HCT116 (cell line): ENCODE results near the gene RWDD2A. TPM values are rescaled to one million over a fixed set of nuclear protein-coding genes. Genes with fewer than 3 reads are reported as not detected.

Experiments
- ATAC-seq: fragments of 200-7000 bp; cut with Tn5 transposase; 2 replicates; pipeline ENCODE4 v1.9.1; 2020; ENCODE audit warnings: mild to moderate bottlenecking, moderate library complexity
- BruUV-seq: library from RNA; stranded (reverse); fragments of 400-500 nt; replicated peaks from 2 replicates; lab custom pipeline; 2021; lab: Mats Ljungman, UMichigan
- CTCF ChIA-PET: fragments of 300-600 bp; sonication (Branson Sonifier 250); formaldehyde crosslinking; loops from one replicate; lab custom pipeline; 2021; ENCODE audit warnings: antibody characterized with exemption; lab: Charles Lee
- POLR2A ChIA-PET: fragments of 300-600, 350-600 bp; sonication (Branson Sonifier 250); formaldehyde crosslinking; loops from one replicate; lab custom pipeline; 2021; ENCODE audit warnings: antibody characterized with exemption; lab: Charles Lee
- RAD21 ChIA-PET, 2 experiments: fragments of 300-600 bp; sonication (Branson Sonifier 250); formaldehyde crosslinking; loops; one replicate each; lab custom pipeline; 2023; ENCODE audit warnings: low total read pairs in 2 of 2; ENCODE audit not compliant: uncharacterized antibody in 2 of 2, unreplicated experiment in 2 of 2, low non-redundant PET in 1 of 2; lab: Charles Lee
- DNase-seq: peaks from one replicate; pipeline ENCODE4 v3.0.0-alpha.2; 2010; ENCODE audit warnings: low read depth, low spot score
- H2AFZ ChIP-seq: fragments of 200-600 bp; shearing (Covaris generic), sonication (generic); 2 replicates; pipeline ENCODE4 v1.6.1; 2017; ENCODE audit warnings: low read depth, mixed run types, mixed read lengths, antibody characterized with exemption, low read length; ENCODE audit not compliant: poor library complexity, severe bottlenecking
- H3K27ac ChIP-seq: 2 replicates; pipeline ENCODE4 v1.5.1; 2012; ENCODE audit warnings: low read depth, low read length
- H3K27me3 ChIP-seq: fragments of 200-600 bp; sonication (generic); 2 replicates; pipeline ENCODE4 v1.6.1; 2016; ENCODE audit warnings: mixed run types, low read length, mixed read lengths; ENCODE audit not compliant: insufficient read depth
- H3K36me3 ChIP-seq, 2 experiments: fragments of 200-500 bp in 1 of 2; fragments of 200-600 bp in 1 of 2; sonication (Bioruptor generic) in 1 of 2; sonication (generic) in 1 of 2; 2 replicates each; pipeline versions ENCODE4 v1.5.1 to v1.6.1; 2014 to 2016; ENCODE audit warnings: low read length in 2 of 2, inconsistent platforms in 1 of 2, mixed read lengths in 1 of 2, mixed run types in 1 of 2; ENCODE audit not compliant: insufficient read depth in 2 of 2, control insufficient read depth in 1 of 2
- H3K4me1 ChIP-seq, 2 experiments: fragments of 200-600 bp in 1 of 2; sonication (generic) in 1 of 2; 2 replicates each; pipeline versions ENCODE4 v1.5.1 to v1.6.1; 2012 to 2017; ENCODE audit warnings: low read length in 2 of 2, inconsistent platforms in 1 of 2, mild to moderate bottlenecking in 1 of 2, mixed read lengths in 1 of 2, mixed run types in 1 of 2, moderate library complexity in 1 of 2; ENCODE audit not compliant: insufficient read depth in 2 of 2, control insufficient read depth in 1 of 2
- H3K4me2 ChIP-seq: fragments of 200-600 bp; sonication (generic); 2 replicates; pipeline ENCODE4 v1.6.1; 2017; ENCODE audit warnings: mixed run types, low read length, mixed read lengths
- H3K4me3 ChIP-seq, 2 experiments: fragments of 200-600 bp in 1 of 2; sonication (generic) in 1 of 2; replicated peaks in 1 of 2; 2 replicates each; pipeline ENCODE4 v1.5.1; 2011 to 2016; ENCODE audit warnings: low read length in 2 of 2, control low read depth in 1 of 2, low read depth in 1 of 2, mild to moderate bottlenecking in 1 of 2, mixed read lengths in 1 of 2, mixed run types in 1 of 2
- H3K79me2 ChIP-seq: fragments of 200-600 bp; sonication (generic); 2 replicates; pipeline ENCODE4 v1.6.1; 2017; ENCODE audit warnings: mild to moderate bottlenecking, mixed run types, low read length, moderate library complexity, mixed read lengths; ENCODE audit not compliant: insufficient read depth
- H3K9ac ChIP-seq: fragments of 200-600 bp; sonication (generic); 2 replicates; pipeline ENCODE4 v1.6.1; 2016; ENCODE audit warnings: low read length, mixed read lengths
- H3K9me2 ChIP-seq: fragments of 200-600 bp; sonication (generic), shearing (Covaris generic); 2 replicates; pipeline ENCODE4 v1.6.1; 2017; ENCODE audit warnings: mixed run types, mild to moderate bottlenecking, moderate library complexity; ENCODE audit not compliant: insufficient read depth
- H3K9me3 ChIP-seq, 2 experiments: fragments of 200-500 bp in 1 of 2; fragments of 200-600 bp in 1 of 2; sonication (Bioruptor generic) in 1 of 2; sonication (generic) in 1 of 2; 2 replicates each; pipeline ENCODE4 v1.6.1; 2014 to 2017; ENCODE audit warnings: low read length in 2 of 2, mixed read lengths in 2 of 2, inconsistent platforms in 1 of 2, low read depth in 1 of 2, mild to moderate bottlenecking in 1 of 2, mixed run types in 1 of 2, moderate library complexity in 1 of 2; ENCODE audit not compliant: control insufficient read depth in 1 of 2, insufficient read depth in 1 of 2
- H4K20me1 ChIP-seq: fragments of 200-600 bp; sonication (generic), shearing (Covaris generic); 2 replicates; pipeline ENCODE4 v1.6.1; 2017; ENCODE audit warnings: mixed run types, mild to moderate bottlenecking, moderate library complexity; ENCODE audit not compliant: insufficient read depth
- CBX3 ChIP-seq: IDR thresholded peaks from 2 replicates; pipeline ENCODE4 v1.6.1; 2012; ENCODE audit warnings: low read depth
- EGR1 ChIP-seq: IDR thresholded peaks from 2 replicates; pipeline ENCODE4 v1.6.1; 2012; ENCODE audit warnings: low read depth
- ELF1 ChIP-seq: IDR thresholded peaks from 2 replicates; pipeline ENCODE4 v1.6.1; 2012; ENCODE audit warnings: low read depth, borderline replicate concordance
- EZH2 ChIP-seq: fragments of 200-600 bp; sonication (generic); IDR thresholded peaks from 2 replicates; pipeline ENCODE4 v1.6.1; 2017; ENCODE audit warnings: antibody characterized with exemption, mixed run types
- EZH2phosphoT487 ChIP-seq: fragments of 200-600 bp; IDR thresholded peaks from 2 replicates; pipeline ENCODE4 v1.6.1; 2018; ENCODE audit warnings: antibody characterized with exemption, borderline replicate concordance
- FOSL1 ChIP-seq: IDR thresholded peaks from 2 replicates; pipeline ENCODE4 v1.6.1; 2012; ENCODE audit warnings: low read depth
- JUND ChIP-seq: IDR thresholded peaks from 2 replicates; pipeline ENCODE4 v1.6.1; 2012
- POLR2A ChIP-seq: IDR thresholded peaks from 2 replicates; pipeline ENCODE4 v1.7.0; 2011; ENCODE audit warnings: borderline replicate concordance; ENCODE audit not compliant: insufficient read depth, insufficient read length; ENCODE audit errors: extremely low read depth
- POLR2AphosphoS5 ChIP-seq: IDR thresholded peaks from 2 replicates; pipeline ENCODE4 v1.6.1; 2011; ENCODE audit warnings: mild to moderate bottlenecking, low read depth, low read length, moderate library complexity
- RAD21 ChIP-seq: IDR thresholded peaks from 2 replicates; pipeline ENCODE4 v1.6.1; 2012; ENCODE audit warnings: low read depth, mild to moderate bottlenecking
- SP1 ChIP-seq: IDR thresholded peaks from 2 replicates; pipeline ENCODE4 v1.6.1; 2012; ENCODE audit warnings: low read depth
- SRF ChIP-seq: IDR thresholded peaks from 2 replicates; pipeline ENCODE4 v1.6.1; 2012; ENCODE audit warnings: low read depth
- TCF7L2 ChIP-seq: IDR thresholded peaks from 2 replicates; pipeline ENCODE4 v1.7.0; 2011; ENCODE audit warnings: borderline replicate concordance, inconsistent platforms; ENCODE audit not compliant: insufficient read depth, insufficient read length; ENCODE audit errors: extremely low read depth
- YY1 ChIP-seq: IDR thresholded peaks from 2 replicates; pipeline ENCODE4 v1.6.1; 2011; ENCODE audit warnings: low read length, low read depth, moderate library complexity, mild to moderate bottlenecking; ENCODE audit not compliant: insufficient replicate concordance; ENCODE audit errors: extremely low read depth
- ZFX ChIP-seq: fragments of 450-650 bp; IDR thresholded peaks from 2 replicates; pipeline ENCODE4 v1.6.1; 2017
- ZNF274 ChIP-seq: fragments of 200-500 bp; sonication (Bioruptor generic); IDR thresholded peaks from 2 replicates; pipeline ENCODE4 v1.6.1; 2014; ENCODE audit warnings: mild to moderate bottlenecking, low read depth, low read length, inconsistent platforms
- intact Hi-C: fragments of 100-400 bp; cut with micrococcal nuclease; formaldehyde crosslinking; loops from 2 replicates; pipeline ENCODE4 v1.10.0; 2022
- total RNA-seq: library from RNA; stranded (reverse); gene quantifications from one replicate; pipeline ENCODE4 v1.2.1, GENCODE V29; 2021; ENCODE audit not compliant: unreplicated experiment
- TF ChIP-seq, protein P1 (sequence below): IDR thresholded peaks from 2 replicates; pipeline ENCODE4 v1.6.1; 2012

The RWDD2A gene
- total RNA-seq, 1 experiment from 2014 or later, result 3.6 TPM

DNA sequence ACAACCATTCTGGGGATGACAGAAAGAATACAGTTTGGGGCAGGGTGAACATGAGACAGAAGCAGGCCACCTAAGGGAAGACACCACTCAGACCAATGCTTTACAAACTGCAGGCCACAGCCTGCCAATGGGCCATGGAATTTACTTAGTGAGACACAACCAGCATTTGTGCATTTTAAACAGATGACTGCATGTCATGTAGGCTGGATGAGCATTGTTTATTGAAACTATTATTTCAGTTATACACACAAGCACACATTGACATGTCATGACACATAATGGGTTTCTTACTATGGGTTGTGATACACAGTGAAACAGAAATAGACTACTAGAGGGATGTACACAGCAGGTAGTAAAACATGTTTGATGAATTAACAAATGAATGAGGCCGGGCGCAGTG is 8.1 kb upstream of the RWDD2A start:
- Histone ChIP-seq H3K4me1 (no peaks in the 10 kb centered on the region), H3K79me2 (peaks cover 9% of the 10 kb centered on the region), H3K4me3 (no peak overlapping the region), H3K9ac (no peak overlapping the region), H4K20me1 (no peaks in the 10 kb centered on the region), H3K4me2 (no peak overlapping the region), H3K9me2 (no peaks in the 10 kb centered on the region), H3K9me3 (no peaks in the 10 kb centered on the region)
- RAD21 ChIA-PET, result no interaction called here
- intact Hi-C loops, result no loop called here
- TF ChIP-seq SRF (no peak), RAD21 (no peak), SP1 (no peak), POLR2A (no peak), JUND (no peak), ZNF274 (no peak), FOSL1 (no peak), YY1 (no peak), CBX3 (no peak), POLR2AphosphoS5 (no peak), EZH2phosphoT487 (no peak), ELF1 (no peak)
- TF ChIP-seq, protein P1, sequence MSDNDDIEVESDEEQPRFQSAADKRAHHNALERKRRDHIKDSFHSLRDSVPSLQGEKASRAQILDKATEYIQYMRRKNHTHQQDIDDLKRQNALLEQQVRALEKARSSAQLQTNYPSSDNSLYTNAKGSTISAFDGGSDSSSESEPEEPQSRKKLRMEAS, result no peak
- TF ChIP-seq, all 23 proteins: peak for 0
- ChIA-PET CTCF (interaction anchor here (1.7 kb wide), 1 partner anchor 118 kb away, joined by 5 read pairs; the partner anchor contains the start of gene DOP1A), POLR2A (no interaction called here)
- DNase-seq (no peak), ATAC-seq (no peak)
- H3K27me3 ChIP-seq, result no peaks in the 10 kb centered on the region
- no peak overlapping the region for H2AFZ ChIP-seq
- no TSS peak for BruUV-seq
- H3K36me3 ChIP-seq, result peaks cover 34 to 40% of the 10 kb centered on the region in 2 experiments
- H3K27ac ChIP-seq, result no peak overlapping the region

DNA sequence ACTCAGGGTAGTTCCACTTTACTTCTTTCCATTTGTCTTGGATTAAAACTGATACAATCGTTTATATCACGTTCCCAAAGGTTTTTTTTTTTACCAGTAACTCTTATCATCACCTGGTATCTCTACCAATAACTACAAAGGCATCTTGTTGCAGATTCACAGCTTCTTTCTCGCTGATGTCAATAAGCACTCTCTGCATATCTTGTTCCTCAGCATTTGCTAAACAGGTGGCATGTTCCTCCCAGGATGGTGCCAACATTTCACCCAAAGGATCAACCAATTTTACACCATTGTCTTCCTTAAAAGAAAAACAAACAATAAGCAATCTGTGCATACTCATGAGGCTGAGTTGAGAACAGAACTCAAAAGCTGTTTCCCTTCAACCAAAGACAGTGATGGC is 4.7 kb upstream of the RWDD2A start:
- H3K4me1 ChIP-seq, result peaks cover 0 to 4% of the 10 kb centered on the region in 2 experiments; a peak in 3 of 4 replicates
- TF ChIP-seq TCF7L2 (no peak), SP1 (no peak), FOSL1 (no peak), EGR1 (no peak), EZH2 (no peak), ZFX (no peak)
- TF ChIP-seq, protein P1, result no peak
- H3K4me2 ChIP-seq, result no peak overlapping the region
- H3K79me2 ChIP-seq, result peaks cover 38% of the 10 kb centered on the region
- no peak overlapping the region for H2AFZ ChIP-seq
- H3K9me2 ChIP-seq, result no peaks in the 10 kb centered on the region
- BruUV-seq, result no TSS peak
- RAD21 ChIA-PET, result no interaction called here
- POLR2A ChIA-PET, result no interaction called here
- H3K9me3 ChIP-seq, result no peaks in the 10 kb centered on the region
- no peak overlapping the region for H3K9ac ChIP-seq
- H3K27me3 ChIP-seq, result no peaks in the 10 kb centered on the region
- ATAC-seq (no peak), DNase-seq (no peak)
- intact Hi-C loops, result no loop called here
- H3K4me3 ChIP-seq, result no peak overlapping the region
- no peak overlapping the region for H3K27ac ChIP-seq
- H3K36me3 ChIP-seq, result peaks cover 20 to 23% of the 10 kb centered on the region in 2 experiments
- CTCF ChIA-PET, result no interaction called here
- no peaks in the 10 kb centered on the region; the same call in 1 of the 2 replicates for H4K20me1 ChIP-seq
